Upper lobe of left lung (tissue), 6 donors: ENCODE measurements around the gene MRPL4. TPM values are rescaled to one million over a fixed set of nuclear protein-coding genes. Genes with fewer than 3 reads are reported as not detected.
"Not testable (repeated sequence)": the region's sequence is repeated elsewhere in the genome, so short reads cannot be mapped to it uniquely, and the experiment has no call there.

Experiments
- ATAC-seq, 2 donors: fragments of 200-7000 bp; cut with Tn5 transposase; one replicate each; pipeline ENCODE4 v1.9.1; 2022; ENCODE audit warnings: mild to moderate bottlenecking in 2 of 2, moderate library complexity in 2 of 2; ENCODE audit not compliant: low FRiP score in 2 of 2
- DNase-seq, 2 donors: peaks; one replicate each; pipeline ENCODE4 v3.0.0-alpha.2; 2019 to 2020
- H3K27ac ChIP-seq, 4 donors: fragments of 200-600 bp; sonication (generic); one replicate each; pipeline ENCODE4 v1.5.1; 2016 to 2019
- H3K27me3 ChIP-seq, 4 donors: fragments of 200-600 bp; sonication (generic); one replicate each; pipeline ENCODE4 v1.5.1; 2017 to 2019
- H3K36me3 ChIP-seq, 4 donors: fragments of 200-600 bp; sonication (generic); one replicate each; pipeline ENCODE4 v1.5.1; 2016 to 2019
- H3K4me1 ChIP-seq, 4 donors: fragments of 200-600 bp; sonication (generic); one replicate each; pipeline ENCODE4 v1.5.1; 2018 to 2019
- H3K4me3 ChIP-seq, 4 donors: fragments of 200-600 bp; sonication (generic); one replicate each; pipeline ENCODE4 v1.5.1; 2017 to 2019; ENCODE audit warnings: mild to moderate bottlenecking in 2 of 4, moderate library complexity in 1 of 4
- H3K9me3 ChIP-seq, 4 donors: fragments of 200-600 bp; sonication (generic); one replicate each; pipeline ENCODE4 v1.5.1; 2018 to 2019
- CTCF ChIP-seq, 6 experiments: fragments of 450-650 bp in 4 of 6; fragments of 200-600 bp in 2 of 6; sonication (generic) in 2 of 6; IDR thresholded peaks; one replicate each; pipeline ENCODE4 v1.5.1; 2016 to 2019; ENCODE audit warnings: antibody characterized with exemption in 6 of 6
- EP300 ChIP-seq, 4 donors: sonication (generic); formaldehyde crosslinking; IDR thresholded peaks; one replicate each; pipeline ENCODE4 v1.5.1; 2017; ENCODE audit warnings: antibody characterized with exemption in 4 of 4, control low read depth in 2 of 4
- POLR2A ChIP-seq, 4 donors: fragments of 450-650 bp; IDR thresholded peaks; one replicate each; pipeline ENCODE4 v1.5.1; 2016 to 2017; ENCODE audit warnings: antibody characterized with exemption in 4 of 4, mild to moderate bottlenecking in 2 of 4
- POLR2AphosphoS5 ChIP-seq, 2 donors: sonication (generic); formaldehyde crosslinking; IDR thresholded peaks; one replicate each; pipeline ENCODE4 v1.5.1; 2017; ENCODE audit warnings: antibody characterized with exemption in 2 of 2
- WGBS, 2 donors: methylation state at CpG; one replicate each; pipeline ENCODE4 v1.1.5; 2017 to 2018; 5-methylcytosine and 5-hydroxymethylcytosine counted together
- total RNA-seq, 6 donors: library from RNA; depleted of rRNA in 4 of 6; stranded (reverse); fragments of >200 nt in 4 of 6; gene quantifications; one replicate each; pipeline versions ENCODE4 v1.1.0 to v1.2.1, GENCODE V29; 2016 to 2021
- donor health status: DM: no; HTN: no; CAD: no; lungs with moderate emphysema.
- donor health status: DM: no; HTN: yes; CAD: no; lungs with severe emphysema.

Gene MRPL4
- total RNA-seq, 6 donors from 2014 or later, result 23.0 to 70.8 (median 45.0) TPM

- 91 to 96% methylated on average over 1 of the region's 1 CpG for WGBS, 2 donors
- no peaks in the 10 kb centered on the region for H3K9me3 ChIP-seq
- peak overlapping the region; percentile 17 to 74 (median 72) for H3K27ac ChIP-seq
- H3K36me3 ChIP-seq, result peaks cover 13 to 94% (median 64%) of the 10 kb centered on the region in 4 donors
- no peaks in the 10 kb centered on the region for H3K27me3 ChIP-seq
- TF ChIP-seq POLR2AphosphoS5 (IDR thresholded peaks at IDR 0.05), result no peak
- TF ChIP-seq POLR2A (IDR thresholded peaks at IDR 0.05), result no peak
- TF ChIP-seq CTCF (IDR thresholded peaks at IDR 0.05), result no peak
- no peak for TF ChIP-seq EP300 (IDR thresholded peaks at IDR 0.05)
- peaks cover 28 to 86% (median 46%) of the 10 kb centered on the region in 4 donors for H3K4me1 ChIP-seq
- no peak for DNase-seq
- H3K4me3 ChIP-seq, result peak overlapping the region in 1 of 4 donors; percentile 1
- ATAC-seq, result no peak
Observed at GRCh38 chr19:10278935-10279334, 26.9 kb downstream of the MRPL4 start.

- peak overlapping the region; percentile 32 to 74 (median 72) for H3K27ac ChIP-seq
- ATAC-seq, result no peak
Observed at GRCh38 chr19:10279737-10280442, 27.9 kb downstream of the MRPL4 start.

GRCh38 chr19:10282043-10282442 lies 30.0 kb downstream of the MRPL4 start:
- 95% methylated on average over 5 of the region's 5 CpGs for WGBS, 2 donors
- Histone ChIP-seq H3K36me3 (peaks cover 26 to 89% (median 71%) of the 10 kb centered on the region in 4 donors), H3K27ac (peak overlapping the region in 3 of 4 donors; percentile 51 to 77 (median 74)), H3K4me1 (peaks cover 47 to 91% (median 75%) of the 10 kb centered on the region in 4 donors)
- ATAC-seq, H3K4me3 ChIP-seq, DNase-seq, H3K27me3 ChIP-seq, H3K9me3 ChIP-seq: not testable (repeated sequence)

More at GRCh38 chr19:10279737-10280442, 27.9 kb downstream of the MRPL4 start:
- H3K4me1 ChIP-seq, result peaks cover 31 to 87% (median 53%) of the 10 kb centered on the region in 4 donors
- DNase-seq, result peak in 1 of 2 donors; percentile 35
- TF ChIP-seq POLR2A (IDR thresholded peaks at IDR 0.05) (no peak), POLR2AphosphoS5 (IDR thresholded peaks at IDR 0.05) (peak in 1 of 2 donors; percentile 39), CTCF (IDR thresholded peaks at IDR 0.05) (no peak), EP300 (IDR thresholded peaks at IDR 0.05) (no peak)
- H3K4me3 ChIP-seq, result no peak overlapping the region
- H3K9me3 ChIP-seq, result no peaks in the 10 kb centered on the region
- H3K27me3 ChIP-seq, result no peaks in the 10 kb centered on the region
- WGBS, 2 donors, result 54 to 66% methylated on average over 5 of the region's 5 CpGs
- peaks cover 20 to 94% (median 68%) of the 10 kb centered on the region in 4 donors for H3K36me3 ChIP-seq

- peaks cover 59 to 92% (median 81%) of the 10 kb centered on the region in 4 donors for H3K4me1 ChIP-seq
- DNase-seq (peak; percentile 60 to 81), ATAC-seq (peak; percentile 3 to 60)
- TF ChIP-seq EP300 (IDR thresholded peaks at IDR 0.05) (peak in 1 of 4 donors; percentile 25), CTCF (IDR thresholded peaks at IDR 0.05) (no peak), POLR2AphosphoS5 (IDR thresholded peaks at IDR 0.05) (peak; percentile 6 to 9), POLR2A (IDR thresholded peaks at IDR 0.05) (peak in 1 of 4 donors; percentile 46)
- peak overlapping the region; percentile 74 to 77 (median 75) for H3K27ac ChIP-seq
- H3K9me3 ChIP-seq, result no peaks in the 10 kb centered on the region
- peaks cover 0 to under 1% (median 0%) of the 10 kb centered on the region in 4 donors for H3K27me3 ChIP-seq
- 72 to 82% methylated on average over 18 to 22 of the region's 23 CpGs for WGBS, 2 donors
- H3K36me3 ChIP-seq, result peaks cover 21 to 76% (median 60%) of the 10 kb centered on the region in 4 donors
- H3K4me3 ChIP-seq, result peak overlapping the region in 2 of 4 donors; percentile 16 to 34
Observed at GRCh38 chr19:10283301-10284064, 31.5 kb downstream of the MRPL4 start.
